COLO829 (cell line): ENCODE data around the gene ELOVL7.
"Not testable (repeated sequence)": the region's sequence is repeated elsewhere in the genome, so short reads cannot be mapped to it uniquely, and the experiment has no call there.

Source experiments
- DNase-seq: peaks from one replicate; pipeline ENCODE4 v3.0.0; 2012; ENCODE audit warnings: low spot score

ELOVL7 gene

DNA sequence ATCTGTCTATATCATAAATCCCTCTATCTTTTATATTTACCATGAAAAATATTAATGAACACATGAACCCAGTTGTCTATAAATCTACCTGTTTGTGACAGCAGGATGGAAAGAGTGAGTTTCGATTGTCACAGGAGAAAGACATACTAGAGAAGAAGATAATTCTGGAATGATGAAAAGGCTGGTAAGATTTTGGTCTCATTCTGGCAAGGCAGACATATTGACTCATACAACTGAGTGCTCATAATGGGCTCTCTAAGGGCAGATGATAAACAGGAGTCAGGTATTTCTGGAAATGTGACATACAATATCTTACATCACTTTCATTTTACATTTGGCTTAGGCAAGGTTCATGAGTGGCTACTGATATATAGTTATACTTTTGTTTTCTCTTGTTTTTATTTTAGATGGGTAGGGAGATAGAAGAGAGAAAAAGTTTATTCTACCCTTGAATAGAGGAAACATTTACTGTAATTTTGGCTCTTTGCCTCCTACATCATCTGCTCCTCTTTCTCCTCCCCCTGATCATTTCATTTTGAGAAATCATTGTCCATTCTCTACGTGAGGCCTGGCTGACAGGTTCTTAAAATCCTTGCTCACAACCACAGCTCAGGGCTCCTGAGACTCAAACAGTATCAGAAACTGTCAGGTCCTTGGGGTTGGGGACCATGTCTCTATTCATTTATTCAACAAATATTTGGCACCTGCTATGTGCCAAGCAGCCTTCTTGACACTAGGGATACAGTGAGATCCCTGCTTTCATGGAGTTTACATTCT is 14.4 kb downstream of the ELOVL7 start:
- DNase-seq = no peak

DNA sequence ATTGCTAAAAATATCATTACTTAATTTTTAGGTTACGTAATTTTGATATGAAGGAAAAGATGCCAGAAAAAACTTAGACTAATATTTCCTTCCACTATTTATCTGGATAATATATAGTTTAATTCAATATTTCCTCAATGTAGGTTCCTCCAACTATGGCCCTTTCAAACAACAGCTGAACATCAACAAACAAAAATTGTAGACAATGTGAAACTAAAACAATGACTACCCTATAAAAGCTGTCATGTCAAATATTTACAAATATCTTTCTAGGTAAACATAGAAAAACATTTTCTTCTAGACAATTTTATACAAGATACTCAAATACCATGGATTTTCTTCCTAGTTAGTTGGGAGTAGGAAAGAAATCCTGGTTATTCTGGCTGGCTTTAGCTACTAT is 16.9 kb downstream of the ELOVL7 start:
- DNase-seq = no peak

DNA sequence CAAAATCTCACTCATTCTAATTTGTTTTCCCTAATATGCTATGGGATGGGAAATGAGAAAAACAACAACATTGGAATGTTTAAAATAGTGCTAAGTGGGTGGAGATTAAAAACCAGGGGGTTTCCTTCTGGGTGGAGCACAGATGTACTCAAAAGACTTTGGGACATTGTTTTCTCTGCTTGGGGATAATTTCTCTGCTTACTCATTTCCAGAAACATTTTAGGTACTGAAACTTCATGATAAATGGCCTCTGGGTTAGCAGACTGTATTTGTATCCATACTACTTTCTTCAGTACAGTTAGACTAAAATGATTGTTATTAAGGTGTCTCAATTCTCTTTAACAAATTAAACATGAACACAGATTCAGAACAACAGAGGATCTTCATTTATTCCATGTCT is 17.4 kb downstream of the ELOVL7 start:
- no peak for DNase-seq

DNA sequence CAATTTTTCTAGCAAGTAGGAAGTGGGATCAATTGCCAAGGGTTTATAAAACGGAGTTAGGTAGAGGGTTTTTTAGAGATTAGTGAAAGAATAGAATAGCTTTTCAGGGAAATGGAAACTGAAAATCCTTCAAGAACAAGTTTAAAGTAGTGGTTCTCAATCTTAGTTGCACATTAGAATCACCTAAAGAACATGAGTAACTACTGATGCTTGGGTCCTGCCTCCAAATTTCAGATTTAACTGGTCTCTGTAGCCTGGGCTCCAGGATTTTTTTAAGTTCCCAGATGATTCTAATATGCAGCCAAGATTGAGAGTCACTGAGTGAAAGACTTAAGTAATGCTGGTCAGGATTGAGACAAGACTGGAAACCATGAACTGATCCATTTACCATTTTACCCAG is 20.5 kb downstream of the ELOVL7 start:
- DNase-seq = no peak

DNA sequence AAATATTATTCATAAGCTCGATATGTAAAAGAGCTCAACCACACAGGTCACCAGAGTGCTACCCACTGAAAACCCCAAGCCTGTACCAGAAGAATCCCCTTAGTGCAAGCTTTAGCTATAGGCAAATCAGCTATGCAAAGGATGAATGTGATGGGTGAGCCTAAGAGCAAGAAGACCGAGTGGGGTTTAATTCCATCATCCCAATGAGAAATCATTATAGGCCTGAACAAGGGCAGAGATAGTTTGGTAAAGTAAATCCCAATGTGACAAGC is 21.8 kb downstream of the ELOVL7 start:
- DNase-seq = no peak

DNA sequence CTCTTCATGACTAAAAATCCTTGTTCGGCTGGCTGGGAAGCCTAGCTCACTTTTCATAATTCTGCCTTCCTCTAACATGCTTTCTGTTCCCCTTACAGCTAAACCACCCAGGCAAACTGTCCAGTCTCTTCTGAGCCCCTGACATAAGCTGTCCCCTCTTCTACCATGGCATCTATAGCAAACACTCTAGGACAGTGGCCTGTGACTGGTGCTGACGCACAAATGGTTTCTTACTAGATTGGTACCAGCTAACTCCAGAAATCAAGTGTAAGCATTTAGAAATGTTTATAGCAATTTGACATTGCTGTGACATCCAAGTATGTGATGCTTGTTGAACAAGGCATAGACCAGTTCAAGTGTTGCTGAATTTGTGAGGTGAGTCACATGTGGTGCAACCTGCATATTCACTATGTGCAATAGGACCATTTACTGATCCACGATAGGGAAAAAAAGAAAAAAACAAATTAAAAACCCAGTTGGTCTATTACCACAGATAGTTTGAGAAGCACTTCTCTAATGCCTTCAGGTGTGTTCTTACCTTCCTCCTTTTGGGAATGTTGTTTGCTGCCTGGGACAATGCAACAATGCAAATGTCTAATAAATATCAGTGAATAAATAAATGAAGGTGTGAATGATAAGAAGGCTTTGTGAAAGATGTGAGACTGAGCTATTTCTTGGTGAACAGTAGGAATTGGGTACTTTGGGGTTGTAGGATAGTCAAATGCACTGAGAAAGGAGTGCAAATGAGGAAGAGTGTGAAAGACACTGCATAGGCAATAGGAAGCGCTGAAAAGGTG is 22.4 kb downstream of the ELOVL7 start:
- DNase-seq = no peak

DNA sequence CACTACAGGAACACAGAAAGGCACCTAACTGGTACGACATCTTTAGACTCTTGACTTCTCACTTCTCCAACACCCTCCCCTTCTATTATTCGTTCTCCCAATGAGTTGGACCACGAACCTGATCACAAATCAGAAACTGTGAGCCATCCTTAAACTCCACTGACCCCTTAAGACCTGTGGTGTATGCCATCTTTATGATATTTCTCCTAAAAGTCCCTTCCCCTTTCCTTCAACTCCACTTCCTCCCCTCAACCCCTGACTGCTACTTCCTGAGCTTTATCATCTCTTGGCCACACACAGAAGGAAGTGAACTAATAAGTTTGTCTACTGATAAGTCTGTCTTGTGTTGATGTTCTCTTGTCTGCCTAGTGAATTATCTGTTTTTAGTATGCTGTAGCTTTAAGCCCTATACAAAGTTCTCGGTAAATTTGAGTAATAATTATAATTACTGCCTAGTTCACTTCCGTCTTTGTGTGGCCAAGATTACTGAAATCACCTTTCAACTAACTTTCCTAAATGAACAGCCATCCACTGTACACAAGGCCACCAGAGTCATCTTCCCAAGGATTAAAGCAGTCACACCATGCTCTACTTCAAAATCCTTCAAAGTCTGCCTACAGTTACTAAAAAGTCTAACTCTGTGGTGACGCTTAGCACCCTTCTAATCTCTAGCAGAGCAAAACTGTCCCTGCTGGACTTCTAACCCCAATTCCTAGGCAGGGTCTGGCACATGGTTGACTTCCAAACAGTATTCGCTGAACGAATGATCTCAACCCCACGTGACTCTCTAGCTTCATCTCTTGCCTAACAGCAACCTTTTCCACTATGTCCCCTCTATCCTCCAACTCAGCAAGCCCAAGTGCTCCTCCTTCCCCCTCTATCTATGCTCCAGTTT is 23.2 kb downstream of the ELOVL7 start:
- DNase-seq = no peak

DNA sequence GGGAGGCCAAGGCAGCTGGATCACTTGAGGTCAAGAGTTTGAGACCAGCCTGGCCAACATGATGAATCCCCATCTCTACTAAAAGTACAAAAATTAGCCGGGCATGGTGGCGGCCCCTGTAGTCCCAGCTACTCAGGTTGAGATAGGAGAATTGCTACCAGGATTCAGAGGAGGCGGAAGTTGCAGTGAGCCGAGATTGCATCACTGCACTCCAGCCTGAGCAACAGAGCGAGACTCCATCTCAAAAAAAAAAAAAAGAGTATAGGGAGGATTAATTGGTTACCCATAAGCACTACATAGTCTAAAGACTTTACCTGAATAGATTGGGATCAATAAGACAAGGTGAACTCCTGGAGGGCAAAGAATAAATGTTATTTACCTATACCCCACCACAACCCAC is 27.9 kb downstream of the ELOVL7 start:
- not testable (repeated sequence) for DNase-seq

DNA sequence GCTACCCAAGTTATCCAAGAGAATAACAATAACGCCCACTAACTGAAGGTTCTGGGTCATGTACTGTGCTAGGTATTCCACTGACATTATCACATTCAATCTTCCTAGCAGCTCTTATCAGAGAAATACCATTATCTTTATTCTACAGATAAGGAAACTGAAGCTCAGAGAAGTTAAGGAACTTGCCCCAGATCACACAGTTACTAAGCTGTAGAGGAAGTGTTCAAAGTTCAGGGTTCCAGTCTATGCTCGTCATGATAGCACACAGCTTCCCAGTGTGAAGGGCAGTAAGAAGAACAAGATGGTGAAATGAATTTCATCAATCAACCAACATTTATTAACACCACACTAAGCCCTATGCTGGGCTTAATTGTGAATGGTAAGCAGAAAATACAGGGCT is 29.6 kb downstream of the ELOVL7 start:
- DNase-seq = no peak

DNA sequence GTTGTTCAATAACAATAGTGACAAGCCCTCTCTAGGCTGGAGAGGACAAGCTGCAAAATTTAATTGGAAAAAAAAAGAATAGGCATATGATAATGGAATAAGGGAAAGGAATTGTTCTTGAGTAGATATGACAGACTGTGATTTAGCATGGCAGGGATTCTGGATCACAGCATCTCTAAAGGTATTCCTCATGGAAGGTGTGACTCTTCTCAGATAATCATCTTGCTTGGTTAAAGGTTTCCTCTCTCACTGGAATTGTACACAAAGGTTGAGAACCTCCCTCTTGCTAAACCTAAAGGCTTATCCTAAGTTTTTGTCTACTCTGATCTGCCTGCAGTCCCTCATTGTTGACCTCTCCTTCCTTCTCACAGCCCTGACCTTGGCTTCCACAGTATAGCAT is 31.6 kb downstream of the ELOVL7 start:
- no peak for DNase-seq

DNA sequence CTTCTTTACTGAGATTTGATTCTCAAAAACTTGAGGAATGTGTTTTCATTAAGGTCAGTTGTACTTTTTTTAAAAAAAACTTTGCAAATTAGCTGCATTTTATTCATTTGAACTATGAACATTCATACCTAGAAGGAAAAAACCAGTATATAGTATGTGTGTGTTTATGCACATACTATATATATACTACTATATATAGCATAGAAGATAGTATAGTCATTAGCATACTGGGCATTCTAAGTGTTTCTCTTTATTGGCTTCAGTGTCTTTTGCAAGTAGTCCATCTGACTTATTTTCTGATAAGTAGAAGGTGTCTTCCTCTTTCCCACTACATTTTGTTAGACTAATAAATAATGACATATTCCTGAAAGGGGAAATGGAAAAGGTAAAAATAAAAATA is 33.0 kb downstream of the ELOVL7 start:
- no peak for DNase-seq

DNA sequence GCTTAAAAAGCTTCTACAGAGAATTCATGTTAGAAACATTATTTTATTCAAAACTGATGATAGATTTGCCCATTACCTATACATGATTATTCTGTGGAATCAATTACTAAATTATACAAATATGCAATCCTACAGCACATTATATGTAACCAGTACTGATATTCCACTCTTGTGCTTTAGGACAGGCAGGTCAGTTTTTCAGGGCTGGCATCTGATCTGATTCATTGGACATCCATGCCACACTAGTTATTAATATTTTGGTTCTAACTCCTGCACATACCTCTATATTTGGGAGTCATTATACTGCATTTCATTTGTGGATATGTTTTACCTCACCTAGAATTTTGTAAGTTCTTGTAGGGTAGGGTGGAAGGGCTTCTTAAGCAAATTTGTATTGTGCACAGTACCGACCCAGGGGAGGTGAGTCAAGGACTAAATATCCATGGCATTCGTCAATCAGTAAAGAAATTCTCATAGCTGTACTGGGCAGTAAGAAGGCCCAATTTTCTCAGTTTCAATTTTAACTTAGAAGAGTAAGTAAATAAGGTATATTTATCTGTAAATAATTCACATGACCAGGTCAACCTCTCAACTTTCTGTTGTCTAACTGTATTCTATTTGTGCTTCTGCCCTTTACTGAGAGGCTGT is 33.5 kb downstream of the ELOVL7 start:
- DNase-seq = no peak

DNA sequence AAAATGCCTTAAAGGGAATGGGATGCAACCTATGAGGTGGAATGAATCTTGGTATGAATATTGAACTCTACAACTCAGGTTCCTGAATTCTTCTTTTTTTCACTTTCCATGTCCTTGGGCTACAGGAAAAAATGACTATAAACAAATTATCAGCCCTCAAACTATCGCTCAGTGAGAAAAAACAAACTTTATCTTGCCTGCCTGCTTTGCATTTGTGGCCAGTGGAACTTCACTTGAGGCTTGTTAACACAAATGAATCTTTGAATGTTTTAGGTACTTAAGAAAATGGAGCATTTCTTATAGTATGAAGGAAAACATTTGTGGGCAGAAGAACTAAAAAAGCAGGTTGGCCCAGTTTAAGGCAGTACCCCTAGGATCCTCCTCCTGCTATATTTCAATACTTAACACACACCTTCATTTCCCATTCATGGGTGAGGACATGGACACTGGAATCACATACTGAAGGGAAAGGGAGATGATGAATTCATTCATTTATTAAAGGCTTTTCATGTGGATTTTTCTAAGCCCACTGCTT is 34.1 kb downstream of the ELOVL7 start:
- no peak for DNase-seq

DNA sequence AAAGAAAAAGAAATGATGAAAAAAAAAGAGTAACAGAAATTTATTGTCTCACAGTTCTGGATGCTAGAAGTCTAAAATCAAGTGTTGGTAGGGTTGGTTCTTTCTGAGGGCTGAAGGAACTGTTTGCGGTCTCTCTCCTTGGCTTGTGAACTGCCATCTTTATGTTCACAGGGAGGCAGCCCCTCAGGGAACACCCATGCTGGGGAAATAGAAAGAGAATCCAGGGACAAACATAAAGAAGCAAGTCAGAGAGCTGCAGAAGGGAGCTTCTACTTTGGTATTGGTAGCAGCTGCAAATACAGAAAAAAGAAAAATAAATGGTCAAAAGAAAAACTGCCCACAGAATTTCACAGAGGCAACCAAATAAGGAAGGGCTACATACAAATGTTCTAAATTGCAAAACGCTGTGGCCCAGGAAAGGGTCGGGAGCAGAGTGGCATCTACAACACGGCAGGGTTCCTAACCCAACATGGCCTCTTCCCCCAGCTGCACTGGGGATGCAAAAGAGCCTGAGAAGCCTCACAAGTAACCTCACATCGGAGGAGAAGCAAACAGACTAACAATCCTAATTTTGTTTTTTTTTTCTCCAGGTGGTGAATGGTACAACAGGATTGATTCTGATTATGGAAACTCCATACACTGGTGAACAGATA is 37.4 kb downstream of the ELOVL7 start:
- DNase-seq = no peak

DNA sequence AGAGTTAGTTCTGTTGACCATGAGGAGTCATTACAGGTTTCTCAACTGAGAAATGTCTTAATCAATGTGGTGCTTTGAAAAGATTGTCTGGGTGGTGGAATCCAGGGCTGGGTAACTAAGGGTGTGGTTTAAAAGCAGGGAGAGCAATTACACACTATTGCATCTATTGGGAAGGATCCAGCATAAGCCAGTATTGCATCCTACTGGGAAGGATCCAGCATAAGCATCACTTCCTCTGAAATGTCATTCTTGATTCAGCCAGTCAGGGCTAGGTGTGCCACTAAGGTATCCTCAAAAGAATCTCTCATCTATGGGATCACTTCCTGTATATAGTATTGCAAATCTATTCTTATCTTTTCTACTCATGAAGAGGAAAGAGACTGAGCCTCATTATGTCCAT is 38.6 kb downstream of the ELOVL7 start:
- no peak for DNase-seq

DNA sequence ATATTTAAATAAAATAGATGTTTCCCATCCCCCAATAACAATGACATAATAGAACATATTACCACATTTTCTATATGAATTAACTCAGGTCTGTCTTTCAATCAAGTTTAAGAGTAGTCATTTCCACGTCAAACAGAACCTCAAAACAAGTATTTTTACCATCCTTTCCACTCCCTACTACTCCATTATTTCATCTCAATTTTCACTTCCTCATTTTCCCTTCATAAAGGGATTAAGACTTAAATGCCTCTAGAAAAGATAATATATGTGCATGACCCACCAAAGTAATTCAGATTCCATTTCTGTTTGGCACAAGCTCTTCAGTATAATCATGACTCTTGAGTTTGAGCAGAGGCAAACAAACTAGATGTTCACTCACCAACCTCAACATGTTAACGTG is 40.4 kb downstream of the ELOVL7 start:
- DNase-seq = no peak

DNA sequence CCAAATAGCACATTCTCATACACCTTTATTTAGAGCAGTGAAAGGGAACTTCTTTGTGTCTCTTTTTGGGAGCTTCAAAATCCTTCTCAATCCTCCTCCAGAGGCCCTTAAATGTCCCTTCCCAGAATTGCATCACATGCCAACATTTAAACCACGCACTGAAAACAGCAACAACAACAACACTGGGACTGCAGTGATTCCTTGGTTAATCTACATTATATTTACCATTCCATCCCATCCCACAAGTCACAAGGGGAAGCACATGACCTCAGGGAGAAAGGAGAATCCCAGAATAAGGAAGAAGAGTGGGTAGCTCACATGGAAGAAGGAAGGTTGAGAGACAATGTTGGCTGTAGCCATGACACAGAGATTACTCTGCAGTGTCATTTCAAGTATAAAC is 41.1 kb downstream of the ELOVL7 start:
- DNase-seq = no peak

DNA sequence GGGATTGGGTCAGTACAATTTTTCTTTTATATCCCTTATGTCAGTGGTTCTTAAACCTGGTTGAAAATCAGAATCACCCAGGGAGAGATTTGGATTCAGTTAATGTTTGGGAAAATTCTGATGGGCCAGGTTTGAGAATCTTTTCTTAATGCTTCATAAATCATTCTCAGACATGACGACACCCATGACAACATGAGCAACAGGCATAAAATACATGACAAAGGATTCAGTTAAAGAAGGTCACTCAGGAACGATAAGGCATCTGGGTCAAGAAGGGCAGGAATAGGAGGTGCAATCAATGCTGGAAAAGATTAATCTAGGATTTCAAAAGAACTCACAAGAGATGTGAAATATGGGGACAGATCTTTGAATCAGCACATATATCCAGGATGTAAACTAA is 41.8 kb downstream of the ELOVL7 start:
- no peak for DNase-seq

DNA sequence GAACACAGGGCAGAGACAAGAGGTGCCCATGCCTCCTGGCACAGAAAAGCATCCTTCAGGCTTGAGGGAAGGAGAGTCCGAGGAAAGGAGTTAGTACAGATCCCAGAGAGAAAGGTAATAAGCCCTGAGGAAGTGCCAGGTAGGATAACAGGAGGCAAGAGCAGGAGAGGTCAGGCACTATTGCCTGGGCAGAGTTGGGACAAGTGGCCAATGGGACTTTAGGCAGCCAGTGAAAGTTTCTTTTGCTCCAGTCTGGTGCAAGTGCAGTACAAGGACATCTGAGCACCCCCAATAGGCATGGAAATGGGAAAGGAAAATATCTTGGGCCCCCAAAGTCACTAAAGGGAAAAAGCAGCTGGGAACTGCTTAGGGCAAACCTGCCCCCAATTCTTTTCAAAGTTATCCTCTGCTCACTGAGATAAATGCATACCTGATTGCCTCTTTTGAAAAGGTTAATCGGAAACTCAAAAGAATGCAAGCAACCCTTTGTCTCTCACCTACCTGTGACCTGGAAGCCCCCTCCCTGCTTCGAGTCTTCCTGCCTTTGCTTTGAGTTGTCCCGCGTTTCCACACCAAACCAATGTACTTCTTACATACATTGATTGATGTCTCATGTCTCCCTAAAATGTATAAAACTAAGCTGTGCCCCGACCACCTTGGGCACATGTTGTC is 46.5 kb downstream of the ELOVL7 start:
- DNase-seq = no peak

DNA sequence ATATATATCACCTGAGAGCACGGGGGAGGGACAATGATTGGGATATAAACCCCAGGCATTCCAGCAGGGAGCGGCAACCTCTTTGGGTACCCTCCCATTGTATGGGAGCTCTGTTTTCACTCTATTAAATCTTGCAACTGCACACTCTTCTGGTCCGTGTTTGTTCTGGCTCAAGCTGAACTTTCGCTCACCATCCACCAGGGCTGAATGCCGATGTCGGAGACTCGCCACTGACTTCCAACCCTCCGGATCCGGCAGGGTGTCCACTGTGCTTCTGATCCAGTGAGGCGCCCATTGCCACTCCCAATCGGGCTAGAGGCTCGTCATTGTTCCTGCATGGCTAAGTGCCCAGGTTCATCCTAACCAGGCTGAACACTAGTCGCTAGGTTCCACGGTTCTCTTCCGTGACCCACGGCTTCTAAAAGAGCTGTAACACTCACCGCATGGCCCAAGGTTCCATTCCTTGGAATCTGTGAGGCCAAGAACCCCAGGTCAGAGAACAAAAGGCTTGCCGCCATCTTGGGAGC is 48.6 kb downstream of the ELOVL7 start:
- DNase-seq = not testable (repeated sequence)

DNA sequence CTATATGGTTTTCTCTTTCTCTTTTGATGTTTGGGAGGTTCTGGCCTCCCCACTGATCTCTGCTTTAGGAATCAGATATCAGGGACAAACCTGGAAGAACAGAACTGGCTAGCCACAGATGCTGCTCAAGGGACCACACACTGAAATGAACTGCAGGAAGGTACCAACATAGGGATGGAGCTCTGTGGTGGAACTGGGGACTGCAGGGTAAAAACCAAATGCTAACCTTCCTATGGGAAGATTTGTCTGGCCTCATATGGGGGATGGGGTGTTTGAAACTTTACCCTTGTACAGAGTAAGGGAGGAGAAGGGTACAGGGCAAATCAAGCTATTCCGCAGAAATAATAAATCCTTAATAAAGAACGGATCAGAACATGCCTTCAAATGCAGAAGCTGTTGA is 49.4 kb downstream of the ELOVL7 start:
- DNase-seq = no peak
